ENCODE data around the gene ACOX2.

Gene ACOX2

GRCh38 chr3:58551636-58552180 is 14.7 kb upstream of the ACOX2 start:
- TF ChIP-seq EZH2 (IDR thresholded peaks at IDR 0.05; ENCODE audit: borderline replicate concordance, low read depth, low read length, severe bottlenecking) (no peak), CTCF (IDR thresholded peaks at IDR 0.05; ENCODE audit: borderline replicate concordance, extremely low read depth, low read length, poor library complexity, severe bottlenecking) (no peak)
- no peaks in the 10 kb centered on the region for H3K79me2 ChIP-seq (ENCODE audit: insufficient read depth, low read length)
- no peak overlapping the region for H3K9ac ChIP-seq (ENCODE audit: low read depth, low read length)
- no peaks in the 10 kb centered on the region for H3K36me3 ChIP-seq (ENCODE audit: insufficient read depth, low read length)
- no peak for ATAC-seq (ENCODE audit: insufficient read depth, low read depth)
- no peaks in the 10 kb centered on the region for H4K20me1 ChIP-seq (ENCODE audit: insufficient read depth, low read length)
- no peaks in the 10 kb centered on the region for H3K4me1 ChIP-seq (ENCODE audit: insufficient read depth, low read length)
- H3K4me2 ChIP-seq (ENCODE audit: insufficient read depth, low read length), result no peak overlapping the region
- DNase-seq, result no peak
- H3K27me3 ChIP-seq (ENCODE audit: insufficient read depth, low read length, poor library complexity), result peaks cover 2% of the 10 kb centered on the region
- no peak overlapping the region for H2AFZ ChIP-seq (ENCODE audit: low read depth, low read length)
- no peak overlapping the region for H3K27ac ChIP-seq (ENCODE audit: low read length)
- no peaks in the 10 kb centered on the region for H3K9me3 ChIP-seq (ENCODE audit: insufficient read depth, low read length, severe bottlenecking)
- no peak overlapping the region for H3K4me3 ChIP-seq (ENCODE audit: low read depth in 1 of 2, low read length in 2 of 2)

- no peaks in the 10 kb centered on the region for H3K79me2 ChIP-seq (ENCODE audit: insufficient read depth, low read length)
- no peak overlapping the region for H3K4me2 ChIP-seq (ENCODE audit: insufficient read depth, low read length)
- no peaks in the 10 kb centered on the region for H3K27me3 ChIP-seq (ENCODE audit: insufficient read depth, low read length, poor library complexity)
- no peak overlapping the region for H3K9ac ChIP-seq (ENCODE audit: low read depth, low read length)
- no peaks in the 10 kb centered on the region for H3K4me1 ChIP-seq (ENCODE audit: insufficient read depth, low read length)
- no peaks in the 10 kb centered on the region for H3K36me3 ChIP-seq (ENCODE audit: insufficient read depth, low read length)
- no peak for ATAC-seq (ENCODE audit: insufficient read depth, low read depth)
- H3K4me3 ChIP-seq (ENCODE audit: low read depth in 1 of 2, low read length in 2 of 2), result no peak overlapping the region
- no peak overlapping the region for H2AFZ ChIP-seq (ENCODE audit: low read depth, low read length)
- H3K27ac ChIP-seq (ENCODE audit: low read length), result no peak overlapping the region
- H3K9me3 ChIP-seq (ENCODE audit: insufficient read depth, low read length, severe bottlenecking), result no peaks in the 10 kb centered on the region
- no peaks in the 10 kb centered on the region for H4K20me1 ChIP-seq (ENCODE audit: insufficient read depth, low read length)
- no peak for DNase-seq
- TF ChIP-seq EZH2 (IDR thresholded peaks at IDR 0.05; ENCODE audit: borderline replicate concordance, low read depth, low read length, severe bottlenecking) (no peak), CTCF (IDR thresholded peaks at IDR 0.05; ENCODE audit: borderline replicate concordance, extremely low read depth, low read length, poor library complexity, severe bottlenecking) (no peak)
These were observed 7.6 kb upstream of the ACOX2 start for GRCh38 chr3:58544541-58544940.

- Histone ChIP-seq H3K27ac (ENCODE audit: low read length) (no peak overlapping the region), H3K27me3 (ENCODE audit: insufficient read depth, low read length, poor library complexity) (peaks cover 4% of the 10 kb centered on the region), H3K79me2 (ENCODE audit: insufficient read depth, low read length) (no peaks in the 10 kb centered on the region), H3K9me3 (ENCODE audit: insufficient read depth, low read length, severe bottlenecking) (no peaks in the 10 kb centered on the region), H4K20me1 (ENCODE audit: insufficient read depth, low read length) (no peaks in the 10 kb centered on the region), H3K36me3 (ENCODE audit: insufficient read depth, low read length) (no peaks in the 10 kb centered on the region), H2AFZ (ENCODE audit: low read depth, low read length) (no peak overlapping the region), H3K4me3 (ENCODE audit: low read depth in 1 of 2, low read length in 2 of 2) (no peak overlapping the region), H3K4me2 (ENCODE audit: insufficient read depth, low read length) (no peak overlapping the region), H3K4me1 (ENCODE audit: insufficient read depth, low read length) (no peaks in the 10 kb centered on the region), H3K9ac (ENCODE audit: low read depth, low read length) (no peak overlapping the region)
- no peak for TF ChIP-seq EZH2 (IDR thresholded peaks at IDR 0.05; ENCODE audit: borderline replicate concordance, low read depth, low read length, severe bottlenecking)
- no peak for ATAC-seq (ENCODE audit: insufficient read depth, low read depth)
- DNase-seq, result no peak
These were observed 3.3 kb upstream of the ACOX2 start for GRCh38 chr3:58540176-58540858.

GRCh38 chr3:58539626-58540025 is 2.6 kb upstream of the ACOX2 start:
- Histone ChIP-seq H3K4me1 (ENCODE audit: insufficient read depth, low read length) (no peaks in the 10 kb centered on the region), H3K4me3 (ENCODE audit: low read depth in 1 of 2, low read length in 2 of 2) (no peak overlapping the region), H3K27me3 (ENCODE audit: insufficient read depth, low read length, poor library complexity) (peaks cover 4% of the 10 kb centered on the region), H3K36me3 (ENCODE audit: insufficient read depth, low read length) (no peaks in the 10 kb centered on the region), H2AFZ (ENCODE audit: low read depth, low read length) (no peak overlapping the region), H4K20me1 (ENCODE audit: insufficient read depth, low read length) (no peaks in the 10 kb centered on the region), H3K9me3 (ENCODE audit: insufficient read depth, low read length, severe bottlenecking) (no peaks in the 10 kb centered on the region), H3K79me2 (ENCODE audit: insufficient read depth, low read length) (no peaks in the 10 kb centered on the region), H3K27ac (ENCODE audit: low read length) (no peak overlapping the region), H3K9ac (ENCODE audit: low read depth, low read length) (no peak overlapping the region), H3K4me2 (ENCODE audit: insufficient read depth, low read length) (no peak overlapping the region)
- DNase-seq (no peak), ATAC-seq (ENCODE audit: insufficient read depth, low read depth) (no peak)
- TF ChIP-seq CTCF (IDR thresholded peaks at IDR 0.05; ENCODE audit: borderline replicate concordance, extremely low read depth, low read length, poor library complexity, severe bottlenecking) (no peak), EZH2 (IDR thresholded peaks at IDR 0.05; ENCODE audit: borderline replicate concordance, low read depth, low read length, severe bottlenecking) (no peak)

Measured in DND-41 (cell line).